Islet of Langerhans (tissue), 1 donor: ENCODE measurements around the gene MYLK4.
"Not testable (repeated sequence)": the region's sequence is repeated elsewhere in the genome, so short reads cannot be mapped to it uniquely, and the experiment has no call there.

Experiments used
- FAIRE-seq: peaks from one replicate; lab custom pipeline; 2011; peaks lifted over from hg19 to GRCh38; lab: Jason Lieb, UNC

MYLK4 gene

GRCh38 chr6:2777249-2777648 is 26.5 kb upstream of the MYLK4 start:
- FAIRE-seq: no peak

- FAIRE-seq: no peak
Observed at GRCh38 chr6:2775003-2775402, 24.3 kb upstream of the MYLK4 start.

- no peak for FAIRE-seq
Observed at GRCh38 chr6:2773449-2773848, 22.7 kb upstream of the MYLK4 start.

GRCh38 chr6:2772840-2773239 is 22.1 kb upstream of the MYLK4 start:
- no peak for FAIRE-seq

- FAIRE-seq: no peak
Observed at GRCh38 chr6:2771079-2771478, 20.4 kb upstream of the MYLK4 start.

GRCh38 chr6:2770171-2770570 is 19.4 kb upstream of the MYLK4 start:
- FAIRE-seq: no peak

- FAIRE-seq: no peak
Observed at GRCh38 chr6:2768696-2769095, 18.0 kb upstream of the MYLK4 start.

GRCh38 chr6:2767657-2768524 is 17.2 kb upstream of the MYLK4 start:
- FAIRE-seq: no peak

GRCh38 chr6:2766767-2767656 is 16.3 kb upstream of the MYLK4 start:
- peak; percentile 33 for FAIRE-seq

- FAIRE-seq: no peak
Observed at GRCh38 chr6:2765896-2766766, 15.4 kb upstream of the MYLK4 start.

- no peak for FAIRE-seq
Observed at GRCh38 chr6:2765166-2765895, 14.6 kb upstream of the MYLK4 start, which contains the start of gene WRNIP1. TSS of gene WRNIP1 (plus strand) at chr6:2765393. CDS start at chr6:2765623, 230 bp downstream.

GRCh38 chr6:2764610-2765165 is 14.0 kb upstream of the MYLK4 start:
- peak; percentile 36 for FAIRE-seq

GRCh38 chr6:2763876-2764540 is 13.3 kb upstream of the MYLK4 start:
- FAIRE-seq: no peak

GRCh38 chr6:2763345-2763841 is 12.7 kb upstream of the MYLK4 start:
- no peak for FAIRE-seq

GRCh38 chr6:2762868-2763267 is 12.1 kb upstream of the MYLK4 start:
- not testable (repeated sequence) for FAIRE-seq

- no peak for FAIRE-seq
Observed at GRCh38 chr6:2760882-2761842, 10.4 kb upstream of the MYLK4 start.

GRCh38 chr6:2758980-2759379 is 8.3 kb upstream of the MYLK4 start:
- no peak for FAIRE-seq

GRCh38 chr6:2756687-2757224 is 6.0 kb upstream of the MYLK4 start:
- FAIRE-seq: no peak

- FAIRE-seq: no peak
Observed at GRCh38 chr6:2756241-2756640, 5.5 kb upstream of the MYLK4 start.
